Duodenal mucosa (tissue), 2 donors: Measurements from ENCODE around the gene NMT2.

Experiments used
- H3K27ac ChIP-seq: one replicate; pipeline ENCODE4 v1.7.0; 2013; ENCODE audit warnings: low read depth, low read length
- H3K27me3 ChIP-seq, 2 donors: one replicate each; pipeline ENCODE4 v1.7.0; 2013; ENCODE audit warnings: low read length in 2 of 2, control low read depth in 1 of 2; ENCODE audit not compliant: insufficient read depth in 2 of 2, control insufficient read depth in 1 of 2
- H3K36me3 ChIP-seq, 2 donors: one replicate each; pipeline ENCODE4 v1.7.0; 2013; ENCODE audit warnings: low read length in 2 of 2, control low read depth in 1 of 2; ENCODE audit not compliant: insufficient read depth in 2 of 2, control insufficient read depth in 1 of 2
- H3K4me1 ChIP-seq, 2 donors: one replicate each; pipeline ENCODE4 v1.7.0; 2013; ENCODE audit warnings: low read length in 2 of 2, control low read depth in 1 of 2; ENCODE audit not compliant: insufficient read depth in 2 of 2, control insufficient read depth in 1 of 2
- H3K4me3 ChIP-seq, 2 donors: one replicate each; pipeline ENCODE4 v1.7.0; 2013; ENCODE audit warnings: low read length in 2 of 2, low read depth in 1 of 2
- H3K9ac ChIP-seq, 2 donors: one replicate each; pipeline ENCODE4 v1.7.0; 2013; ENCODE audit warnings: low read length in 2 of 2, low read depth in 1 of 2
- H3K9me3 ChIP-seq, 2 donors: one replicate each; pipeline ENCODE4 v1.7.0; 2013; ENCODE audit warnings: low read length in 2 of 2, control low read depth in 1 of 2; ENCODE audit not compliant: control insufficient read depth in 1 of 2

NMT2 gene

DNA sequence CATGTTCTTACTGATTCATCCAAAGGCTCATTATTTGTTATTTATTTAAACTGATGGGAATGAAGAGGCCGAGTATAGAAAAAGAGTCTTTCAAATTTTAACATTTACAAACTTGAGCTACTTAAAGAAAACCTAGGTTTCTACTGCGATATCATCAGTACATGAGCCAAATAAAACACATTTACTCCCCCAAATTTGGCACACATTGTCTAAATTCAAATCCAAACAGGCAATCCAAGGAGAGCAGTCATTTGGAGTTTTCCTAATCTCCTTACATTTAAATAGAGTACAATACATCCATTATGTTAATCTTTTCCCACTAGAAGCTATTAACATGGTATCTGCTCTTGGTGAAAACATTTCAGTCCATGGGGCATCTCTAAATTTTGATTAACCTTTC is 2.2 kb downstream of the NMT2 start:
- H3K9me3 ChIP-seq: no peaks in the 10 kb centered on the region
- H3K9ac ChIP-seq: no peak overlapping the region
- H3K4me1 ChIP-seq: peaks cover 12 to 37% of the 10 kb centered on the region in 2 donors
- no peak overlapping the region for H3K27ac ChIP-seq
- no peaks in the 10 kb centered on the region for H3K36me3 ChIP-seq
- no peaks in the 10 kb centered on the region for H3K27me3 ChIP-seq
- H3K4me3 ChIP-seq: peak overlapping the region in 1 of 2 donors; percentile 73

DNA sequence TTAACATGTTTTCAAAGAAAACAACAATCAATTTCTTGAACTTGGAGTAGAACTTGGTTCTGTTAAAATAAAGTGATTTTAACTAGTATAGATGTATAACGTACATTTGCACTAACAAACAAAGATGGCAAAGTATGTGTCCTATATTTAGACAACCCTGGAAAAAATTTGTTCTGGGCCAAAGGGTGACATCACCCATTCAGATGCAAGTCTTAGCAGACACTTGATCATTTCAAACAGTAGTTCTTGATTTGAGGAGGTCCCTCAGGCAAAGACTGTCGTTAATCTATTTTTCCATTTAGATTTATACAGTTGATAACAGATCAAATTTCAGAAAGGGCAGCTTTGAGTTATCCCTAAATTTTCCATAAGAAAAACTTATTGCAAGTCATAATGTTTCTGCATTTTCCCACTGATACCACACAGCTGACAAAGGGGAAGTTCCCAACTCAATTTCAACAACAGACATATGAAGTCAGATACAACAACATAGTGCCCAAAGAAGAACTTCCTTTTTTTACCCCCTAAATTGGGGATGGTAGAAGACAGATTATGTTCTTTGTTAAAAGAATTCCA is 5.2 kb downstream of the NMT2 start:
- Histone ChIP-seq H3K27me3 (no peaks in the 10 kb centered on the region), H3K9ac (no peak overlapping the region), H3K4me1 (peaks cover 4 to 21% of the 10 kb centered on the region in 2 donors), H3K4me3 (no peak overlapping the region), H3K27ac (no peak overlapping the region), H3K9me3 (no peaks in the 10 kb centered on the region), H3K36me3 (no peaks in the 10 kb centered on the region)

DNA sequence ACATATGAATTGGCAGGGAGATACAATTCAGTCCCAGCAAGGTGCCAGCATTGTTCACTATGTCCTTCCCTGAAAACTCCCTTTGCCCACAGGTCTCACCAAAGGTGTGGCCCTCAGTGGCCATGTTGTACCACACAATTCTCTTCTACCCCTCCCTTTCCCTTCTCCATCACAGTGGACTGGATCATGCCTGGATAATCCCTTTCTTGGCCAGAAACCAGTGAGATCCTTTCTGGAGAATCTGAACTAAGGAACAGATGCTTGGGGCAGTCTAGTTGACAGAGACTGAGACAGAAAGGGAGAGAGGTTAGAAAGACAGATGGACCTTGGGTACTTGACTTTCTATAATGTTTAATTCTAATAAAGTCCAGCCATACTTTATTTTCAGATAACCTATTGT is 9.5 kb downstream of the NMT2 start:
- H3K27me3 ChIP-seq: no peaks in the 10 kb centered on the region
- no peak overlapping the region for H3K4me3 ChIP-seq
- no peak overlapping the region for H3K27ac ChIP-seq
- no peak overlapping the region for H3K9ac ChIP-seq
- H3K36me3 ChIP-seq: no peaks in the 10 kb centered on the region
- no peaks in the 10 kb centered on the region for H3K9me3 ChIP-seq
- peaks cover 0 to 11% of the 10 kb centered on the region in 2 donors for H3K4me1 ChIP-seq

DNA sequence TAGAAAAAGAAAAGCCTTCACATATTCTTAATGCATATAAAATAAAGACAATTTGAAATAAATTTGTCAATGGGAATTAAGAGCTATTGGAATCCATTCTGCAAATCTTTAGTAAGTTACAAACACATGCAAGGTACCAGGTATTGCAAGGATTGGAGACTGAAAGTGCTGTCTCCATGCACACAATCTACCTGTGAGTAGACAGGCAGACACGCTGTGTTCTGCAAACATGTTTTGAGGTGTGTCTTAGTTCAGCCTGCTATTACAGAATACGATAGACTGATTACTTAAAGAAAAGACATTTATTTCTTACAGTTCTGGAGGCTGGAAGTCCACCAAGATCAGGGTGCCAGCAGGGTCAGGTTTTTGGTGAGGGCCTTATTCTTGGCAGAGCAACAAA is 10.0 kb downstream of the NMT2 start:
- peaks cover 0 to 11% of the 10 kb centered on the region in 2 donors for H3K4me1 ChIP-seq
- no peak overlapping the region for H3K9ac ChIP-seq
- no peaks in the 10 kb centered on the region for H3K9me3 ChIP-seq
- H3K27me3 ChIP-seq: no peaks in the 10 kb centered on the region
- no peak overlapping the region for H3K4me3 ChIP-seq
- no peaks in the 10 kb centered on the region for H3K36me3 ChIP-seq
- no peak overlapping the region for H3K27ac ChIP-seq

DNA sequence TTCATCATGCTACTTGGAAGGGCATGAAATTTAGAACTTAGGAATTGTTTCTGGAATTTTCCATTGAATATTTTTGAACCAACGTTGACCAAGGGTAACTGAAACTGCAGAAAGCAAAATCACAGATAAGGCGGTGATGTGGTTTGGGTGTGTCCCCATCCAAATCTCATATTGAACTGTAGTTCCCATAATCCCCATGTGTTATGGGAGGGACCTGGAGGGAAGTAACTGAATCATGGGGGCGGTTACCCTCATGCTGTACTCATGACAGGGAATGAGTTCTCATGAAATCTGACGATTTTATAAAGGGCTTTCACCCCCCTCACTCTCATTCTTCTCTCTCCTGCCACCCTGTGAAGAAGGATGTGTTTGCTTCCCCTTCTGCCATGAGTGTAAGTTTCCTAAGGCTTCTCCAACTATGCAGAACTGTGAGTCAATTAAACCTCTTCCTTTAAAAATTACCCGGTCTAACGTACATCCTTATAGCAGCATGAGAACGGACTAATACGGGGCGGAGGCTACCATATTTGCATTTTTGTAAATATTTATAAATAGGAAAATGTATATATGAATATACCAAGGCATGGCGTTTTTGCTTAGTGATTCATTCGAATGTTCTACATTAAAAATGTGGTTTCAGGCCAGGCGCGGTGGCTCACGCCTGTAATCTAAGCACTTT is 12.4 kb downstream of the NMT2 start:
- no peak overlapping the region for H3K27ac ChIP-seq
- no peak overlapping the region for H3K9ac ChIP-seq
- H3K36me3 ChIP-seq: no peaks in the 10 kb centered on the region

DNA sequence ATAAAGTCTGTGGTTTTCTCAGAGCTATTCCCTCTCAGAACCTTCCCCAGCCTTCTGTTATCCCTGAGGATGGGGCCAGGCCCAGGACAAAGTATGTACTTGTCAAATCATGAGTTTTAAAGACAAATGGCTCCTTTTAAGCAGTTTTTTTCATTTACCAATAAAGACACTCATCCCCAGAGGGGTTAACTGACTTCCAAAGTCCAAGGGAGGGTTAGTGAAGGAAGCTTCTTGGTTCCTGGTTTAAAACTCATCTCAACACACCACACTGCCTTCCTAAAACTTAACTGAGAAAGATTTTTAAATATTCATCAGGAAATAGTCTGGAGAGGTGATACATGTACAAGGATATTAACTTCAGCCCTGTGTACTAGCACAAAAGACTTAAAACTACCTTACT is 15.9 kb downstream of the NMT2 start:
- Histone ChIP-seq H3K9ac (peak overlapping the region in 1 of 2 donors; percentile 20), H3K36me3 (no peaks in the 10 kb centered on the region), H3K9me3 (no peaks in the 10 kb centered on the region), H3K27ac (no peak overlapping the region), H3K27me3 (no peaks in the 10 kb centered on the region), H3K4me3 (peak overlapping the region; percentile 19 to 50), H3K4me1 (peaks cover 6 to 14% of the 10 kb centered on the region in 2 donors)

More for the DNA sequence above, 12.4 kb downstream of the NMT2 start:
- H3K27me3 ChIP-seq: no peaks in the 10 kb centered on the region
- H3K9me3 ChIP-seq: no peaks in the 10 kb centered on the region
- peaks cover 6 to 21% of the 10 kb centered on the region in 2 donors for H3K4me1 ChIP-seq
- H3K4me3 ChIP-seq: no peak overlapping the region

DNA sequence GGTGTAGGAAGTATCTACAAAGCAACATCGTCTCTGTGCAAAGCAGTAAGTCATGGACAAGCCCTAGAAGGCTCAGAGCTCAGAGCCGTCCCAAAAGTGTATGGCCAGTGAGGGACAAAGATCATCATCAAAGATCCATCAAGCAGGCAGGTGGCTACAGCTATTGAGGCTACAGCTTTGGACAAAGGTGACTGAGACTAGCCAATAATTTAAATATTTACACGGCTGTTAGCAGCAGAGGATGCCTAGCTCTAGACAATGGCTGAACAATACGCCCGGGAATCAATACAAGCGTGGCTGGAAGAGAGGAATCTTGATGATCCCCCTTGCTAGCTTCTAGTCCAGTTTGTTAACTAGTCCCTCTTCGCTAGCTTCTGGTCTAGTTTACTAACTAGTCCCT is 17.9 kb downstream of the NMT2 start:
- Histone ChIP-seq H3K4me3 (no peak overlapping the region), H3K27ac (no peak overlapping the region), H3K36me3 (no peaks in the 10 kb centered on the region), H3K9me3 (no peaks in the 10 kb centered on the region), H3K27me3 (no peaks in the 10 kb centered on the region), H3K4me1 (peaks cover 6 to 10% of the 10 kb centered on the region in 2 donors), H3K9ac (no peak overlapping the region)

DNA sequence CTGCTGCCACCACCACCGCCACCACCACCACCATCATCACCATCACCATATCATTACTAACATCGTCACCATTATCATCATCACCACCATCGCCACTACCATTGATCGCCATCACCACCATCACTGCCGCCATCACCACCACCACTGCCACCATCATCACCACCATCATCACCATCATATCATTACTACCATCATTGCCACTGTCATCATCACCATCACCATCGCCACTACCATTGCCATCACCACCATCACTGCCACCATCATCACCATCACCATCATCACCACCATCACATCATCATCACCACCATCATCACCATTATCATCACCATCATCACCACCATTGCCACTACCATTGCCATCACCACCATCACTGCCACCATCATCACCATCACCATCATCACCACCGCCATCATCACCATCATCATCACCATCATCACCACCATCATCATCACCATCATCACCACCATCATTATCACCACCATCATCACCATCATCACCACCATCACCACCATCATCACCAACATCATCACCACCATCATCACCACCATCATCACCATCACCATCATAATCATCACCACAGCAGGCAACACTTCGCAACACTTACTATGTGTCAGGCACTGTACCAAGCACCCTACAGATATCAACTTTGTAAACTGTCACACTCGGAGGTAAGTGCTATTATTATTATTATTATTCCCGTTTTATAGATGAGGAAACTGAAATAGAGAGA is 19.3 kb downstream of the NMT2 start:
- H3K36me3 ChIP-seq: no peaks in the 10 kb centered on the region
- H3K4me3 ChIP-seq: no peak overlapping the region

DNA sequence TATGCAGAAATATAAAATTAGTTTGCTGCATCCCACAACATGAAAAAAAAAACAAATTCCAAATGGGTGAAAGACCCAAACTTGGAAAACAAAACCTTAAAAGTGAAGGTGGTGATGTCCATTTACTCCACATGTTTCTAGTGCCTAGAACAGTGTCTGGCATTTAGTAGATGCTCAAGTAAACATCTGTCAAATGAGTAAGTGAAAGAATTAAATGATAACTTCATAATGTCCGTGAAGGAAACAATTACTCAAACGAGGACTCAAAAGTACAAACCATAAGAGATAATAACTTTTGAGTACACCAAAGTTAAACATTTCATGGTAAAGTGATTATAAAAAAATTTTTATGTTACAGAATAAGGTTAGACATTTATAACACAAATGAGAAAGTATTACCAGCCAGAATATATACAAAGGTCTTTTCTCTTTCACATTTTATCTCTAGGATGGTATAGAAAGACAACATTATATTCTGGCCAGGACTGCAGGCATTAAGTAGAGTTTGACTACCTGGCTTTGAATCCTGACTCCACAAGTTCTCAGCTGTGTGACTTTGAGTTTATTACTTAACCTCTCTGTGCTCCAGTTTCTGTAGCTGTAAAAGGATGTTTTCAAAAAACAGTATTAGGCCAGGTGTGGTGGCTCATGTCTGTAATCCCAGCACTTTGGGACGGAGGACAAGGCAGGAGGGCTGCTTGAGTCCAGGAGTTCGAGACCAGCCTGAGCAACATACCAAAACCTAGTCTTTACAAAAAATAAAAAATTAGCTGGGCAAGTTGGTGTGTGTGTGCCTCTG is 20.7 kb downstream of the NMT2 start:
- Histone ChIP-seq H3K36me3 (no peaks in the 10 kb centered on the region), H3K27me3 (no peaks in the 10 kb centered on the region), H3K9me3 (no peaks in the 10 kb centered on the region), H3K4me3 (no peak overlapping the region), H3K27ac (no peak overlapping the region), H3K4me1 (peaks cover 6 to 8% of the 10 kb centered on the region in 2 donors), H3K9ac (no peak overlapping the region)

More for the DNA sequence above, 19.3 kb downstream of the NMT2 start:
- Histone ChIP-seq H3K4me1 (peaks cover 6 to 10% of the 10 kb centered on the region in 2 donors), H3K9me3 (no peaks in the 10 kb centered on the region), H3K9ac (no peak overlapping the region), H3K27me3 (no peaks in the 10 kb centered on the region), H3K27ac (no peak overlapping the region)

DNA sequence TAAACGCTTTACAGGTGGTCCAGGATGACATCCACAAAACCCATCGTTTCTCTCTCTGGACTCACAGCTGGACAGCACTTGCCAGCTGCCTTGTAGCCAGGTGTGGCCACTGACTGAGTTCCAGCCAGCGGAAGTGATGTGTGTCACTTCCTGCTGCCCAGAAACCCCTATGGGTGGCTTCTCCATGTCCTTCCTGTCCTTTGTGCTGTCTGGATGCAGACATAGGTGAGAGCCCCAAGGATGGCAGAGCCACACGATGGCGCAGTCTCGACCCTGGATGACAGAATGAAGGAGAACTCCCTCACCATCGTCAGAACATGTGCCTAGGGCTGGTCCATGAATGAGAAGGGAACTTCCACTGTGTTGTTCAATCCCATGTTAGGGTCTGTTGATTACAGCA is 22.1 kb downstream of the NMT2 start:
- Histone ChIP-seq H3K9me3 (no peaks in the 10 kb centered on the region), H3K36me3 (no peaks in the 10 kb centered on the region), H3K27ac (no peak overlapping the region), H3K4me3 (no peak overlapping the region), H3K4me1 (peaks cover 3 to 8% of the 10 kb centered on the region in 2 donors), H3K27me3 (no peaks in the 10 kb centered on the region), H3K9ac (no peak overlapping the region)
